Activated naive CD4-positive, alpha-beta T cell treated with anti-CD3 and anti-CD28 coated beads for 36 hours (primary cell): ENCODE results near the gene NPFF. TPM values are rescaled to one million over a fixed set of nuclear protein-coding genes. Genes with fewer than 3 reads are reported as not detected.
"Not testable (repeated sequence)": the region's sequence is repeated elsewhere in the genome, so short reads cannot be mapped to it uniquely, and the experiment has no call there.

Experiments used
- CTCF ChIA-PET: fragments of 350-600 bp; sonication (Branson Sonifier 250); formaldehyde crosslinking; loops from one replicate; lab custom pipeline; 2021; ENCODE audit warnings: antibody characterized with exemption; lab: Charles Lee
- DNase-seq: peaks from one replicate; pipeline ENCODE4 v3.0.0-alpha.2; 2020
- H3K27ac Mint-ChIP-seq: one replicate; pipeline ENCODE4 v1.8.0; 2021; ENCODE audit warnings: mild to moderate bottlenecking, mixed read lengths
- H3K27me3 Mint-ChIP-seq: one replicate; pipeline ENCODE4 v1.8.0; 2021; ENCODE audit warnings: low read depth, mixed read lengths
- H3K36me3 Mint-ChIP-seq: one replicate; pipeline ENCODE4 v1.8.0; 2021; ENCODE audit warnings: low read depth, mixed read lengths
- H3K4me1 Mint-ChIP-seq: one replicate; pipeline ENCODE4 v1.8.0; 2021; ENCODE audit warnings: low read depth, mixed read lengths
- H3K4me3 Mint-ChIP-seq: one replicate; pipeline ENCODE4 v1.8.0; 2021; ENCODE audit warnings: mild to moderate bottlenecking, moderate library complexity, mixed read lengths
- H3K9me3 Mint-ChIP-seq: one replicate; pipeline ENCODE4 v1.8.0; 2021; ENCODE audit warnings: mixed read lengths
- intact Hi-C: fragments of 100-400 bp; cut with micrococcal nuclease; formaldehyde crosslinking; loops from one replicate; pipeline ENCODE4 v1.15.1; 2023
- total RNA-seq, 2 experiments: library from RNA; stranded (reverse); gene quantifications; one replicate each; pipeline ENCODE4 v1.2.3, GENCODE V29; 2021

NPFF gene
- total RNA-seq, 2 experiments from 2014 or later = not detected

DNA sequence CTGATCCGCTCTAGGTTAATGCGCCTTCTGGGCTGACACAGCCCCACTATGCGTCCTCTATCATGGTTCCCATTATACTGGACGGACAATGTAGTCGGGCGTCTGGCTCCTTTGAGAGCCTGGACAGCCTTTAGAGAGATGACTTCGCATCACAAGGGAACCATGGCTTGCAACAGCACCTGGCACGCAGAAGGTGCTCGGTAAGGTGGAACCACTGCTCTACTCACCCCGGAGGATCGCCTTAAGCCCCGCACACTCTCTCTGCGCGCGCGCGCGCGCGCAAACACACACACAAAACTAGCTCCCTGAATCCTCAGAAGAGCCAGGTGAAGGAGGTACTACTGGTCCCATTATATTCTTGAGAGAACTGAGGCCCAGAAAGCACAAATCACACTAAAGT, 15.1 kb downstream of the NPFF start:
- H3K4me1 Mint-ChIP-seq = peaks cover 24% of the 10 kb centered on the region
- H3K4me3 Mint-ChIP-seq = peak overlapping the region; percentile 88
- intact Hi-C loops = no loop called here
- H3K9me3 Mint-ChIP-seq = no peaks in the 10 kb centered on the region
- H3K36me3 Mint-ChIP-seq = peaks cover 3% of the 10 kb centered on the region
- H3K27ac Mint-ChIP-seq = peak overlapping the region; percentile 36
- H3K27me3 Mint-ChIP-seq = no peaks in the 10 kb centered on the region
- CTCF ChIA-PET = interaction anchor here (0.7 to 3.6 kb wide), 5 partner anchors 10 to 1218 kb away, joined by 3 to 16 read pairs (median 4); partner anchors contain the start of gene PRR13
- DNase-seq = no peak

GRCh38 chr12:53489242-53489864, 17.9 kb downstream of the NPFF start:
- no peak for DNase-seq
- CTCF ChIA-PET = interaction anchor here (1.1 kb wide), 1 partner anchor 19 kb away, joined by 4 read pairs; no protein-coding TSS in a partner anchor
- no peak overlapping the region for H3K27ac Mint-ChIP-seq
- H3K27me3 Mint-ChIP-seq = no peaks in the 10 kb centered on the region
- intact Hi-C loops = no loop called here
- no peaks in the 10 kb centered on the region for H3K9me3 Mint-ChIP-seq
- no peak overlapping the region for H3K4me3 Mint-ChIP-seq
- peaks cover 19% of the 10 kb centered on the region for H3K4me1 Mint-ChIP-seq
- peaks cover 6% of the 10 kb centered on the region for H3K36me3 Mint-ChIP-seq

- peaks cover 2% of the 10 kb centered on the region for H3K4me1 Mint-ChIP-seq
- no peak overlapping the region for H3K4me3 Mint-ChIP-seq
- H3K27ac Mint-ChIP-seq = no peak overlapping the region
- peaks cover 10% of the 10 kb centered on the region for H3K36me3 Mint-ChIP-seq
- intact Hi-C loops = no loop called here
- DNase-seq = no peak
- H3K9me3 Mint-ChIP-seq = no peaks in the 10 kb centered on the region
- no peaks in the 10 kb centered on the region for H3K27me3 Mint-ChIP-seq
- CTCF ChIA-PET = interaction anchor here (0.7 to 1.4 kb wide), 2 partner anchors 22 to 190 kb away, joined by 3 to 5 read pairs; no protein-coding TSS in a partner anchor
These were observed 20.4 kb downstream of the NPFF start for GRCh38 chr12:53486736-53487487.

DNA sequence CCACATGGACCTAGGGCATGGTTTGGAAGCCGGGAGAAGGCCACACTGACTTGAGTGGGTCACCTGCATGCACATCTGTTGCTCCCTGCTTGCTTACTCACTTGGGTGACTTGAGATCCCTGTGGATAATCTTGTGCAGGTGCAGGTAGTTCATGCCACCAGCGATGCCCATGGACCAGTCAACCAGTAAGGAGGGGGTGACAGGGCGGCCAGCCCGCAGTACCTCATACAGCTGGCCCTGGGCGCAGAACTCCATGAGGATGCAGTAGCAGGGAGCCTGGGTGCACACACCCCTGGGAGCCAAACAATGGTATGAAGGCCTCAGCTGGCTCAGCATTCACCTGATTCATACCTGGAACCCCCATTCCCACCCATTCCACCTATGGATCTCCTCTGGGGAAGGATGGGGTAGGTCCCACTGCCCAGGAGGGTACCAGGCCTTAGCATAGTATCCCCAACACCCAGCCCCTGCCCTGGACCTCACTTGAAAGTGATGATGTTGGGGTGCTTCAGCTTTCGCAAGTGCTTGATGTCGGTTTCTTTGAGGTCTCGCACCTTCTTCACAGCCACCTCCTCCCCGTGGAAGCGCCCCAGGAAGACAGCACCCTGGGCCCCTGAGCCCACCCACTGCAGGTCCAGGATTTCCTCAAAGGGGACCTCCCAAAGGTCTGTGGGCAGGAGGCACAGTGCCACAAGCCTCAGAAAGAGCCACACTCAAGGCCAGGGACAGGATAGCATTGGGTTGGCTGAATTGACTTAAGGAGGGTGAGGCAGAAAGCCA, 21.1 kb downstream of the NPFF start:
- no peak for DNase-seq
- Mint-ChIP-seq H3K36me3 (peaks cover 13% of the 10 kb centered on the region), H3K9me3 (no peaks in the 10 kb centered on the region), H3K4me1 (peaks cover 2% of the 10 kb centered on the region), H3K27ac (no peak overlapping the region), H3K4me3 (no peak overlapping the region), H3K27me3 (no peaks in the 10 kb centered on the region)
- intact Hi-C loops = no loop called here
- CTCF ChIA-PET = interaction anchor here (0.7 to 1.4 kb wide), 2 partner anchors 23 to 191 kb away, joined by 3 to 5 read pairs; no protein-coding TSS in a partner anchor

DNA sequence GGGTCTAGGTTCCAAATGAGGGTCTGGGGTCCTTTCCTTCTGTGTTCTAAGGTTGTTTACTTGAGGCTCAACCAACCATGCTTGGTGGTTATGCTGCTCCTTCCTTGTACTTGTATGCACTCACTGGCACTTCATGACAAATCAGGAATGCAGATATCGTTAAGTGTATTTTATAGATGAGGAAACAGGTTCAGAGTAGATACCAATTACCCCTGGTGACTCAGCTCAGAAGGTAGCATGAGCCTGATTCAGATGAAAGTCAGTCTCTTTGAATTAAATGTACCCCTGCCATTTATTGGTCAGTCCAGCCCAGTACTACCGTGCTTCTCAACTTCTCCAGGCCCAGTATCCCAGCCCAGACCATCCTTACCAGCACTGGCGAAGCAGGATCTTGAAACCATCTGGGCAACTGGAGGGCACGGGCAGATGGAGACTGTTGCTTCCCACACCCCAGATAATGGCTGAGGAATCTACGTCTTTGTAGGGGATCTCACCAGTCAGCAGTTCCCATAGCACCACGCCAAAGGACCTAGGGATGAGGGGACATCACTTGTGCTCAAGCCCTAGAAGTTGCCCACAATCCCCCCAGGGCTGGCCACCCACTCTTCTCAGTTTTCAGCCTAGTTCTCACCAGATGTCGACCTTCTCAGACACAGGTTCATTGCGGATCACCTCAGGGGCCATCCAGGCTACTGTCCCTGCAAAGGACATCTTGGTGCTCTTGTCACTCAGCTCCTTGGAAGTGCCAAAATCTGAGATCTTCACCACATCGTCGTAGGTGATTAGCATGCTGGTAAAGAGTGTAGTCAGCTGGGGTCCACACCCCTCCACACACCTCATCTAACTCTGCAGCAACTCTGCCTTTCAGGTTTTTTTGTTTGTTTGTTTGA, 22.4 kb downstream of the NPFF start:
- intact Hi-C loops = no loop called here
- no peak overlapping the region for H3K4me3 Mint-ChIP-seq
- H3K36me3 Mint-ChIP-seq = peaks cover 14% of the 10 kb centered on the region
- no peaks in the 10 kb centered on the region for H3K27me3 Mint-ChIP-seq
- peaks cover 2% of the 10 kb centered on the region for H3K4me1 Mint-ChIP-seq
- H3K9me3 Mint-ChIP-seq = no peaks in the 10 kb centered on the region
- H3K27ac Mint-ChIP-seq = peak overlapping the region; percentile 36
- DNase-seq = no peak
- CTCF ChIA-PET = no interaction called here

GRCh38 chr12:53483979-53484377, 23.3 kb downstream of the NPFF start:
- Mint-ChIP-seq H3K9me3 (no peaks in the 10 kb centered on the region), H3K27ac (peak overlapping the region; percentile 15), H3K4me3 (no peak overlapping the region), H3K27me3 (no peaks in the 10 kb centered on the region), H3K4me1 (peaks cover 2% of the 10 kb centered on the region), H3K36me3 (peaks cover 19% of the 10 kb centered on the region)
- CTCF ChIA-PET = interaction anchor here (0.9 to 3.0 kb wide), 2 partner anchors 9 to 131 kb away, joined by 5 to 16 read pairs; no protein-coding TSS in a partner anchor
- no peak for DNase-seq
- intact Hi-C loops = no loop called here

DNA sequence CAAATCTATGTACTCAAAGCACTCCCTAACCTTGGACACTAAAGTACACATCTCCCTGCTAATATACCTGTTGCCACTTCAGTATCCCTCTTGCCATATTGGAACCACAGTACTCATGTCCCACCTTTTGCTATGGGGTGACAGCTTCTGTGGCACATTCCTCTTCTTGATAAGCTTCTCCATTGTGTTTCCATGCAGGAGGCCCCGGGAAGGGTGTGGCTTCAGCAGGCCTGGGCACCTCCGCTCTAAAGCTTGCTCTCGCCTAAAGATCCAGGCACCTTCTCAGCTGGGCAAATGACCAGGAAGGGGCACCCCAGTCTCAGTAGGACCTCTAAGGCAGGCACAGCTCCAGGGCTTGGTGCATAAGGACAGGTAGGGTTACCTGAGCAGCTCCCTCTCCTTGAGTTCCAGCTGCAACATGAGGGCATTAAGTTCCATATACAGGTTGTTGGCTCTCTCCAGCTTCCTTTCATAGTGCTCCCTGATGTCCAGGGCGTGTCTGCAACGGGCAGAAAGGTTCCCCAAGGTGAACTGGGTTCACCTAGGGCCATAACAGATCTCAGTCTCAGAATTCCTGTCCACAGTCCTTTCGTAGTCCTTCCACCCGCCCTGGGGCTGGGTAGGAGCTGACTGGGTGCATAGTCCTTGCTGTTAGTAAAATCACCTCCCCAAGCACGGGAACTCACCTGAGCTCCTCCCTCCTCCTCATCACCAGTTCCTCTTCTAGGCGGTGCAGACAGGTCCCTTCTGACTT, 23.9 kb downstream of the NPFF start:
- CTCF ChIA-PET = interaction anchor here (0.5 to 3.0 kb wide), 3 partner anchors 10 to 130 kb away, joined by 3 to 16 read pairs (median 5); no protein-coding TSS in a partner anchor
- Mint-ChIP-seq H3K36me3 (peaks cover 24% of the 10 kb centered on the region), H3K27me3 (no peaks in the 10 kb centered on the region), H3K4me3 (no peak overlapping the region), H3K27ac (peak overlapping the region; percentile 39), H3K9me3 (no peaks in the 10 kb centered on the region), H3K4me1 (peaks cover 2% of the 10 kb centered on the region)
- DNase-seq = no peak
- intact Hi-C loops = no loop called here

GRCh38 chr12:53482626-53483168, 24.6 kb downstream of the NPFF start:
- Mint-ChIP-seq H3K4me3 (no peak overlapping the region), H3K27ac (no peak overlapping the region), H3K4me1 (peaks cover 2% of the 10 kb centered on the region), H3K27me3 (no peaks in the 10 kb centered on the region), H3K9me3 (no peaks in the 10 kb centered on the region), H3K36me3 (peaks cover 25% of the 10 kb centered on the region)
- DNase-seq = no peak
- intact Hi-C loops = no loop called here
- CTCF ChIA-PET = interaction anchor here (0.5 to 3.0 kb wide), 5 partner anchors 10 to 130 kb away, joined by 3 to 16 read pairs (median 4); no protein-coding TSS in a partner anchor

- Mint-ChIP-seq H3K36me3 (peaks cover 26% of the 10 kb centered on the region), H3K9me3 (no peaks in the 10 kb centered on the region), H3K27me3 (no peaks in the 10 kb centered on the region), H3K27ac (peak overlapping the region; percentile 54), H3K4me1 (peaks cover 4% of the 10 kb centered on the region), H3K4me3 (no peak overlapping the region)
- CTCF ChIA-PET = interaction anchor here (0.6 to 3.0 kb wide), 7 partner anchors 8 to 129 kb away, joined by 3 to 16 read pairs (median 4); partner anchors contain the start of gene NPFF
- intact Hi-C loops = no loop called here
- DNase-seq = no peak
These were observed 25.2 kb downstream of the NPFF start for GRCh38 chr12:53481939-53482586.

GRCh38 chr12:53481458-53481857, 25.8 kb downstream of the NPFF start:
- H3K9me3 Mint-ChIP-seq, DNase-seq, H3K27me3 Mint-ChIP-seq, intact Hi-C loops, H3K4me1 Mint-ChIP-seq, H3K4me3 Mint-ChIP-seq: not testable (repeated sequence)
- CTCF ChIA-PET = interaction anchor here (0.6 to 3.0 kb wide), 7 partner anchors 8 to 129 kb away, joined by 3 to 16 read pairs (median 4); partner anchors contain the start of gene NPFF
- Mint-ChIP-seq H3K36me3 (peaks cover 30% of the 10 kb centered on the region), H3K27ac (peak overlapping the region; percentile 54)
